Measurements from ENCODE around the gene GSG1L.
A peak's percentile ranks its signal among the peaks of the same experiment; 100 is the strongest.
"Not testable (repeated sequence)": the region's sequence is repeated elsewhere in the genome, so short reads cannot be mapped to it uniquely, and the experiment has no call there.

GSG1L gene

GRCh38 chr16:27980919-27981700, 82.4 kb downstream of the GSG1L start:
- no peak for TF ChIP-seq CTCF (IDR thresholded peaks at IDR 0.05; ENCODE audit: control insufficient read depth, insufficient read depth, low read depth, low read length, missing control alignments)
- no peak for DNase-seq (ENCODE audit: low read depth)
- no peak overlapping the region for H3K4me3 ChIP-seq (ENCODE audit: control insufficient read depth, low read depth, low read length)

GRCh38 chr16:27980076-27980775, 83.3 kb downstream of the GSG1L start:
- DNase-seq (ENCODE audit: low read depth) = no peak
- TF ChIP-seq CTCF (IDR thresholded peaks at IDR 0.05; ENCODE audit: control insufficient read depth, insufficient read depth, low read depth, low read length, missing control alignments) = no peak
- no peak overlapping the region for H3K4me3 ChIP-seq (ENCODE audit: control insufficient read depth, low read depth, low read length)

- not testable (repeated sequence) for DNase-seq (ENCODE audit: low read depth); H3K4me3 ChIP-seq (ENCODE audit: control insufficient read depth, low read depth, low read length)
Measured at GRCh38 chr16:27979668-27980067, 83.8 kb downstream of the GSG1L start.

- no peak for TF ChIP-seq CTCF (IDR thresholded peaks at IDR 0.05; ENCODE audit: control insufficient read depth, insufficient read depth, low read depth, low read length, missing control alignments)
- DNase-seq (ENCODE audit: low read depth) = no peak
- no peak overlapping the region for H3K4me3 ChIP-seq (ENCODE audit: control insufficient read depth, low read depth, low read length)
Measured at GRCh38 chr16:27978876-27979275, 84.6 kb downstream of the GSG1L start.

GRCh38 chr16:27977966-27978365, 85.5 kb downstream of the GSG1L start:
- H3K4me3 ChIP-seq (ENCODE audit: control insufficient read depth, low read depth, low read length) = no peak overlapping the region
- DNase-seq (ENCODE audit: low read depth) = peak; percentile 14
- TF ChIP-seq CTCF (IDR thresholded peaks at IDR 0.05; ENCODE audit: control insufficient read depth, insufficient read depth, low read depth, low read length, missing control alignments) = no peak

GRCh38 chr16:27976990-27977389, 86.5 kb downstream of the GSG1L start:
- no peak for DNase-seq (ENCODE audit: low read depth)
- TF ChIP-seq CTCF (IDR thresholded peaks at IDR 0.05; ENCODE audit: control insufficient read depth, insufficient read depth, low read depth, low read length, missing control alignments) = no peak
- H3K4me3 ChIP-seq (ENCODE audit: control insufficient read depth, low read depth, low read length) = no peak overlapping the region

GRCh38 chr16:27974896-27975540, 88.5 kb downstream of the GSG1L start:
- TF ChIP-seq CTCF (IDR thresholded peaks at IDR 0.05; ENCODE audit: control insufficient read depth, insufficient read depth, low read depth, low read length, missing control alignments) = no peak
- no peak overlapping the region for H3K4me3 ChIP-seq (ENCODE audit: control insufficient read depth, low read depth, low read length)
- DNase-seq (ENCODE audit: low read depth) = no peak
